ENCODE results near the gene ESPL1.

GRCh38 chr12:53299101-53299453 lies 31.0 kb downstream of the ESPL1 start:
- TF ChIP-seq CTCF (IDR thresholded peaks at IDR 0.05) (no peak), EP300 (IDR thresholded peaks at IDR 0.05) (no peak)

Data from ovary (tissue), 3 donors.